Stimulated activated CD8-positive, alpha-beta memory T cell treated with anti-CD3 and anti-CD28 coated beads, Interleukin-15, amount 100 ng/mL, for 48 hours (primary cell): ENCODE measurements around the gene VEZT.
"Not testable (repeated sequence)": the region's sequence is repeated elsewhere in the genome, so short reads cannot be mapped to it uniquely, and the experiment has no call there.

Experiments used
- DNase-seq, 2 donors: peaks; one replicate each; pipeline ENCODE4 v3.0.0-alpha.2; 2020; ENCODE audit warnings: low read depth in 2 of 2

The VEZT gene

DNA sequence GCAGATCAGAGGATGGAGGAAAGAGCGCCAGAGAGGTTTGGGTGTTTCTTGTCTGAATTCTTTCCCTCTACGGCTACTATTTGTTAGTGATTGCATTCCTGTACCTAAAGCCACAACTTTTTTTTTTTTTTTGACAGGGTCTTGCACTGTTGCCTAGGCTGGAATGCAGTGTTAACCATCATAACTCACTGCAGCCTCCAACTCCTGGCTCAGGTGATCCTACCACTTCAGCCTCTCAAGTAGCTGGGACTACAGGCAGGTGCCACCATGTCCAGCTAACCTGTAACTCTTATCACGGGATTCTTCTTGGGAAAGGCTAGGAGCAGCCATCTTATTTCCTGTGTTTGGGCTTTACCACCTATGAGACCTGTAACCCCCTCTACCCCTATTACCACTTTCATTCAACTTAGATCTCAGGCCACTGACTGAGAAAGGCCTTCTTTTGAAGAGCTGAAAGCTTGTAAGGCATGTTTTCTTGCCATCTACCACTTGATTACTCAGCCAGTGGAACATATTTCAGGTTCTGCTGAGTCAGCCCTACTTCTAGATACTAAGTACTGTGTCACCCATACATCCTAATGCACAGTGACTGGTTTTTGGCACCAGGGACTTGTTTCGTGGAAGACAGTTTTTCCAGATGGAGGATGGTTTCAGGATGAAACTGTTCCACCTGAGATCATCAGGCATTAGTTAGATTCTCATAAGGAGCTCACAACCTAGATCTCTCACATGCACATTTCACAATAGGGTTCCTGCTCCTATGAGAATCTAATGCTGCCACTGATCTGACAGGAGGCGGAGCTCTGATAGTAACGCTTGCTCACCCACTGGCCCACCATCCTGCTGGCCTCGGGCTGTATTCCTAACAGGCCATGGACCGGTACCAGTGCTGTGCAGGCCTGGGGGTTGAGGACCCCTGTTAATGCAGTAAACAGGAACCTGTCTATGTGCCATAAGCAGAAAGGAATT lies 6.9 kb downstream of the VEZT start:
- no peak for DNase-seq

GRCh38 chr12:95225645-95226212 lies 8.1 kb downstream of the VEZT start:
- DNase-seq: no peak

- no peak for DNase-seq
These were observed 10.3 kb downstream of the VEZT start for GRCh38 chr12:95227818-95228356.

DNA sequence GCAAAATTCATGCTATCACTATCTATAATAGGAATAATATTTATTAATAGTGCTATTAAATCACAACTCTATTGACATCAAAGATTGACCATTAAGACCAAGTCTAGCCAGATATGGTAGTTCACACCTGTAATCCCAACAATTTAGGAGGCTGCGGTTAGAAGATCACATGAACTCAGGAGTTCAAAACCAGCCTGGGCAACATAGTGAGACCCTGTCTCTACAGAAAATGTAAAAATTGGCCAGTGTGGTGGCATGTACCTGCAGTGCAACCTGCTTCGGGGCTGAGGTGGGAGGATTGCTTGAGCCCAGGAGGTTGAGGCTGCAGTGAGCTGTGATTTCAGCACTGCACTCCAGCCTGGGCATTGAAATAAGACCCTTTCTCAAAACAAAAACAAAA lies 11.0 kb downstream of the VEZT start:
- DNase-seq: no peak

GRCh38 chr12:95229636-95230035 lies 12.0 kb downstream of the VEZT start:
- no peak for DNase-seq

GRCh38 chr12:95230313-95230712 lies 12.7 kb downstream of the VEZT start:
- DNase-seq: no peak

- no peak for DNase-seq
These were observed 13.6 kb downstream of the VEZT start for GRCh38 chr12:95231190-95231589.

DNA sequence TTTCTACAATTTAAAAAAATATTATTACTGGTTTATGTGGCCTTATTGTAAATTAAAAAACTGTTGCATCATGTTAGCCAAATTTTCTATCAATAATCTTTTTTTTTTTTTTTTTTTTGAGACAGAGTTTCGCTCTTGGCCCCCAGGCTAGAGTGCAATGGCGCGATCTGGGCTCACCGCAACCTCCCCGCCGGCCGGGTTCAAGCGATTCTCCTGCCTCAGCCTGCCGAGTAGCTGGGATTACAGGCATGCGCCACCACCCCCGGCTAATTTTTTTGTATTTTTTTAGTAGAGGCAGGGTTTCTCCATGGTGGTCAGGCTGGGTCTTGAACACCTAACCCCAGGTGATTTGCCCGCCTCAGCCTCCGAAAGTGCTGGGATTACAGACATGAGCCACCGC lies 16.6 kb downstream of the VEZT start:
- not testable (repeated sequence) for DNase-seq

DNA sequence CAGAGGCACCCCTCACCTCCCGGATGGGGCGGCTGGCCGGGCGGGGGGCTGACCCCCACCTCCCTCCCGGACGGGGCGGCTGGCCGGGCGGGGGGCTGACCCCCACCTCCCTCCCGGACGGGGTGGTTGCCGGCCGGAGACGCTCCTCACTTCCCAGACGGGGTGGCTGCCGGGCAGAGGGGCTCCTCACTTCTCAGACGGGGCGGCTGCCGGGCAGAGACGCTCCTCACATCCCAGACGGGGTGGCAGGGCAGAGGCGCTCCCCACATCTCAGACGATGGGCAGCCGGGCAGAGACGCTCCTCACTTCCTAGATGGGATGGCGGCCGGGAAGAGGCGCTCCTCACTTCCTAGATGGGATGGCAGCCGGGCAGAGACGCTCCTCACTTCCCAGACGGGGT lies 18.0 kb downstream of the VEZT start:
- not testable (repeated sequence) for DNase-seq

DNA sequence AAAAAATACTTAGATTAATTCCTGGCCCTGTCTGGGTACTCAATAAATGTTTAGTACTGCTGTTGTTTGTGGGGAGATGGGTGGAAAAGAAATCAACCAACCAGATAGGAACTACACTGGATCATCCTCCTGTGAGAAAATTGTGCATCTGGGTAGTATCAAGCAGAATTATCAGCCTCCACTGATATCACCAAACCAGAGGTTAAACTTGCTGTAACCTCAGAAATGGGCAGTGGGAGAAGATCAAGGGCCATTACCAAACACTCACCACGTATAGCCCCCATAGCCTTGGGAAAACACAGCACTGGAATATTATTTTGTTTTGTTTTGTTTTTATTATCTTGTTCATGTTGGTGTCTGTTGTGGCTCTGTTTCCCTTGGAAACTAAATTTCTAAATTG lies 19.7 kb downstream of the VEZT start:
- no peak for DNase-seq

DNA sequence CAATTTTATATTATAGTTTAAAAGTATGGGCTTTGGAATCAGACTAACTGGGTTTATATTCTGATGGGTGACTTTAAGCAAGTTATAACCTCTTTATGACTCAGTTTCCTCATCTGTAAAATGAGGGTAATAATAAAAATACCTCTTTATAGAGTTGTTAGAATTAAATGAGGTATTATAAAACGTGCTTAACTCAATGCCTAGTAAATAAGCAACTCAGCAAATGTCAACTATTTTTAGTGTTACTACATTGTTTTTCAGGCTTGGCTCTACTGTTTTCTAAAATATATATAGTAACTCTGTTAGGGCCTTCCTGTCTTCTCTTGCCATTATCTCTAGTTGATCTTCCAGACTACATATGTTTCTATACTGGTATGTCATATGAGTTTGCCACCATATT lies 20.5 kb downstream of the VEZT start:
- DNase-seq: no peak

GRCh38 chr12:95239216-95239615 lies 21.6 kb downstream of the VEZT start:
- DNase-seq: no peak

DNA sequence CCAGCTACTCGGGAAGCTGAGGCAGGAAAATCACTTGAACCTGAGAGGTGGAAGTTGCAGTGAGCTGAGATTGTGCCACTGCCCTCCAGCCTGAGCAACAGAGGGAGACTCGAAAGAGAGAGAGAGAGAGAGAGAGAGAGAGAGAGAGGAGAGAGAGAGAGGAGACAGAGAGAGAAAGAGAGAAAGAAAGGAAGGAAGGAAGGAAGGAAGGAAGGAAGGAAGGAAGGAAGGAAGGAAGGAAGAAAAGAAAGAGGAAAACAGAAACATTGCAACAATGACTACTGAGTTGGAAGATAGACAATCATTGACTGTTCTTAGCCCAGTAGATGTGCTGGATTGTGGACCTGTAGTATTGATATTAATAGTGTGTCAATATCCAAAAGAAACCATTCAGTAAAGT lies 22.2 kb downstream of the VEZT start:
- not testable (repeated sequence) for DNase-seq

DNA sequence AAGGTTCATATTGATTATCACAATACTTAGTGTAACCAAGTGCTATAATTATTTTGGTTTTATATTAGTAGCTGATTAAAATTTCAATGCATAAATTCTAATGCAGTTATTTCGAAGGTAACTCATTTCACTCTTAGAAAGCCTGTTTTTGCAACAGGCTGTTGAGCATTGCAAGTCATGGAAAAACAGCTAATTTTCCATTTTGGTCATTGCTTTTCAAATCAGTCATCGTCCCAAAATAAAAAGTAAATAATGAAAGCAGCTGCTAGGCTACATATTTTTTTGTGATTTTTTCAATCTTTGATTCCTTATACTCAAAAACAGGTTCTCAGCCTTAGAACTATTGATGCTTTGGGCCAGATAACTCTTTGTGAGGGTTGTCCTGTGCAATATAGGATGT lies 22.9 kb downstream of the VEZT start:
- no peak for DNase-seq

GRCh38 chr12:95241138-95241537 lies 23.5 kb downstream of the VEZT start:
- not testable (repeated sequence) for DNase-seq

GRCh38 chr12:95241761-95242506 lies 24.3 kb downstream of the VEZT start:
- DNase-seq: no peak

DNA sequence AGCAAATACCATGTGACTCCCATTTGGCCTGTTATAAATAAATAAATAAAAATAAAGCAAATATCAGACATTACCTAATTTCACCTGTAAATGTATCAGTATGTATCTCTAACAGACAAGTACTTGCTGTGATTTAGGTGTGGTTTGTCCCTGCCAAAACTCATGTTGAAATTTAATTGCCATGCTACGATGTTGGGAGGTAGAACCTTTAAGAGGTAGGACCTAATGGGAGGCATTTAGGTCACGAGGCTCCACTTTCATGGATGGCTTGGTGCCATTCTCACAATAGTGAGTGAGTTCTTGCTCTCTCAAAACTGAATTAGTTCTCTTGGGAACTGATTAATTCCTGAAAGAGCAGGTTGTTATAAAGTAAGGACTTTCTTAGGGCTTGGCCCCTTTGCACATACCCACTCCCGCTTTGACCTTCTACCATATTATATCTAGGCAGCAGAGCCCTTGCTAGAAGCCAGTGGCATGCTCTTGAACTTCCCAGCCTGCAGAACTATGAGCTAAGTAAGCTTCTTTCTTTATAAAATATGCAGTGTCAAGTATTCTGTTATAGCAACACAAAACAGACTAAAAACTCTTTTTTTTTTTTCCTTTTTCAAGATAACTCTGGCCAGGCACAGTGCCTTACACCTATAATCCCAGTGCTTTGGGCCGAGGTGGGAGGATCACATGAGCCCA lies 26.0 kb downstream of the VEZT start:
- DNase-seq: no peak

GRCh38 chr12:95244350-95244749 lies 26.7 kb downstream of the VEZT start:
- DNase-seq: no peak

GRCh38 chr12:95248095-95248494 lies 30.5 kb downstream of the VEZT start:
- no peak for DNase-seq

- DNase-seq: no peak
These were observed 31.2 kb downstream of the VEZT start for GRCh38 chr12:95248604-95249360.

- no peak for DNase-seq
These were observed 35.8 kb downstream of the VEZT start for GRCh38 chr12:95253386-95253785.
